K562 (cell line): ENCODE measurements around the gene BEST2. TPM values are rescaled to one million over a fixed set of nuclear protein-coding genes. Genes with fewer than 3 reads are reported as not detected.
A peak's percentile ranks its signal among the peaks of the same experiment; 100 is the strongest.

ENCODE experiments used
- ATF6 ChIP-seq: sonication (generic); formaldehyde crosslinking; IDR thresholded peaks from 2 replicates; pipeline ENCODE4 v1.4.0; 2020; ENCODE audit warnings: mild to moderate bottlenecking, missing genetic modification reagents
- BCOR ChIP-seq: fragments of 450-650 bp; IDR thresholded peaks from 2 replicates; pipeline ENCODE4 v1.6.1; 2016
- CHAMP1 ChIP-seq: fragments of 450-650 bp; IDR thresholded peaks from 2 replicates; pipeline ENCODE4 v1.6.1; 2016; ENCODE audit warnings: mild to moderate bottlenecking
- CHD2 ChIP-seq: IDR thresholded peaks from 2 replicates; pipeline ENCODE4 v1.6.1; 2011; ENCODE audit warnings: low read depth, low read length
- CREBBP ChIP-seq: IDR thresholded peaks from one replicate; pipeline ENCODE4 v1.6.1; 2012; ENCODE audit warnings: low read depth, mild to moderate bottlenecking, control low read depth, inconsistent platforms, low read length
- ETV5 ChIP-seq: sonication (generic); formaldehyde crosslinking; IDR thresholded peaks from 2 replicates; pipeline ENCODE4 v1.4.0; 2020; ENCODE audit warnings: low read depth, mild to moderate bottlenecking, missing genetic modification reagents
- FOXP1 ChIP-seq: sonication (generic); formaldehyde crosslinking; IDR thresholded peaks from 2 replicates; pipeline ENCODE4 v1.8.0; 2022; ENCODE audit warnings: mild to moderate bottlenecking, missing genetic modification reagents
- FOXP4 ChIP-seq: sonication (generic); formaldehyde crosslinking; IDR thresholded peaks from 2 replicates; pipeline ENCODE4 v1.8.0; 2022; ENCODE audit warnings: mild to moderate bottlenecking, missing genetic modification reagents, borderline replicate concordance
- HMG20A ChIP-seq: fragments of 450-650 bp; formaldehyde crosslinking; conservative IDR thresholded peaks from 2 replicates; pipeline ENCODE4 v1.4.0; 2020; ENCODE audit warnings: mild to moderate bottlenecking, mixed read lengths
- KDM1A ChIP-seq, 2 experiments: fragments of 450-650 bp; IDR thresholded peaks; 2 replicates each; pipeline ENCODE4 v1.6.1; 2016; ENCODE audit warnings: mild to moderate bottlenecking in 2 of 2
- RBBP5 ChIP-seq: fragments of 200-600 bp; sonication (generic); IDR thresholded peaks from 2 replicates; pipeline ENCODE4 v1.6.1; 2012; ENCODE audit warnings: borderline replicate concordance, mild to moderate bottlenecking, low read length, control low read depth, inconsistent platforms; ENCODE audit not compliant: insufficient read depth, poor library complexity, severe bottlenecking
- RBFOX2 ChIP-seq: fragments of 200-400 bp; formaldehyde crosslinking; IDR thresholded peaks from 2 replicates; pipeline ENCODE4 v1.6.1; 2017; ENCODE audit warnings: low read depth, mild to moderate bottlenecking, low read length, moderate library complexity
- RNF2 ChIP-seq: sonication (generic); IDR thresholded peaks from 2 replicates; pipeline ENCODE4 v1.6.1; 2016
- SOX6 ChIP-seq: fragments of 450-650 bp; IDR thresholded peaks from 2 replicates; pipeline ENCODE4 v1.6.1; 2014; ENCODE audit warnings: mild to moderate bottlenecking
- SUPT5H ChIP-seq: fragments of 450-650 bp; IDR thresholded peaks from 2 replicates; pipeline ENCODE4 v1.6.1; 2016
- THAP12 ChIP-seq: fragments of 250-450 bp; sonication (Bioruptor Pico); IDR thresholded peaks from 2 replicates; pipeline ENCODE4 v1.9.0; 2021; ENCODE audit warnings: mild to moderate bottlenecking, inconsistent platforms
- WHSC1 ChIP-seq: IDR thresholded peaks from one replicate; pipeline ENCODE4 v1.6.1; 2012; ENCODE audit warnings: low read length, control low read depth, inconsistent platforms
- ZFX ChIP-seq: sonication (generic); formaldehyde crosslinking; IDR thresholded peaks from 2 replicates; pipeline ENCODE4 v1.8.0; 2022; ENCODE audit warnings: mild to moderate bottlenecking, missing genetic modification reagents, moderate library complexity
- ZKSCAN1 ChIP-seq: fragments of 150-350 bp; IDR thresholded peaks from 2 replicates; pipeline ENCODE4 v1.6.1; 2016; ENCODE audit warnings: low read depth, low read length
- ZNF263 ChIP-seq: sonication (generic); formaldehyde crosslinking; IDR thresholded peaks from 2 replicates; pipeline ENCODE4 v1.8.0; 2022; ENCODE audit warnings: mild to moderate bottlenecking, missing genetic modification reagents, borderline replicate concordance
- polyA plus RNA-seq, 8 experiments: library from polyadenylated mRNA; depleted of rRNA in 4 of 8; stranded (reverse) in 5 of 8; unstranded in 3 of 8; fragments of >200 nt; fragmentation: Nextera tagmentation in 2 of 8; fragmentation: Illumina TruSeq in 1 of 8; extraction: Ambion mirVana in 2 of 8; extraction: Trizol in 1 of 8; gene quantifications; 2 replicates each; pipeline versions ENCODE4 v1.2.1 to v1.2.3, GENCODE V29; 2011 to 2014; ENCODE audit warnings: inconsistent platforms in 1 of 8, missing spikeins in 1 of 8
- total RNA-seq, 7 experiments: library from RNA; depleted of rRNA in 6 of 7; stranded (reverse); fragments of >200 nt in 6 of 7; fragmentation: Illumina TruSeq in 2 of 7; extraction: Trizol in 2 of 7; gene quantifications; 2 replicates each; pipeline versions ENCODE4 v1.2.1 to v1.2.3, GENCODE V29; 2011 to 2021; ENCODE audit warnings: low replicate concordance in 1 of 7

The BEST2 gene
- total and polyA plus RNA-seq, 9 of the 15 experiments (the other 6 are each of a cell fraction or from before 2014, with no cell fraction given) = not detected

GRCh38 chr19:12723641-12724426 lies 27.8 kb upstream of the BEST2 start, which contains the start of gene TNPO2 (continued):
- TF ChIP-seq ATF6 (CRISPR knock-in tag) = peak; percentile 36; the same call in 1 of the 2 replicates
- TF ChIP-seq ZKSCAN1 = peak; percentile 77; the same call in 1 of the 2 replicates
- peak; percentile 66; the same call in 1 of the 2 replicates for TF ChIP-seq RNF2
- peak; percentile 60 for TF ChIP-seq RBBP5
- peak; percentile 80 for TF ChIP-seq RBFOX2
- TF ChIP-seq WHSC1 = no peak
- peak; percentile 72 for TF ChIP-seq SUPT5H
- TF ChIP-seq ZNF263 (CRISPR knock-in tag) = 0 out of 2 replicates have a peak, but pooled peaks have one; percentile 10
- 0 out of 2 replicates have a peak, but pooled peaks have one; percentile 42 for TF ChIP-seq ETV5 (CRISPR knock-in tag)
- TF ChIP-seq ZFX (CRISPR knock-in tag) = peak; percentile 81
- TF ChIP-seq CREBBP = no peak
- no peak for TF ChIP-seq SOX6
- peak; percentile 75; the same call in 1 of the 2 replicates for TF ChIP-seq FOXP1 (CRISPR knock-in tag)
- peak in 1 of 2 experiments; percentile 64; a peak in 1 of 4 replicates for TF ChIP-seq KDM1A (IDR thresholded peaks at IDR 0.05)
- no peak for TF ChIP-seq THAP12 (CRISPR knock-in tag)
- TF ChIP-seq CHD2 = no peak
- no peak for TF ChIP-seq HMG20A
- TF ChIP-seq BCOR = 0 out of 2 replicates have a peak, but pooled peaks have one; percentile 1
- no peak for TF ChIP-seq CHAMP1
- TF ChIP-seq FOXP4 (CRISPR knock-in tag) = peak; percentile 14; the same call in 1 of the 2 replicates
